ENCODE results near the gene UBXN4.
"Not testable (repeated sequence)": the region's sequence is repeated elsewhere in the genome, so short reads cannot be mapped to it uniquely, and the experiment has no call there.

UBXN4 gene

GRCh38 chr2:135807874-135808273, 66.2 kb downstream of the UBXN4 start:
- DNase-seq (ENCODE audit: low read depth in 2 of 2): not testable (repeated sequence)

- no peak for DNase-seq (ENCODE audit: low read depth in 2 of 2)
Measured at GRCh38 chr2:135812907-135813511, 71.4 kb downstream of the UBXN4 start.

- no peak for DNase-seq (ENCODE audit: low read depth in 2 of 2)
Measured at GRCh38 chr2:135815269-135815668, 73.6 kb downstream of the UBXN4 start.

- no peak for DNase-seq (ENCODE audit: low read depth in 2 of 2)
Measured at GRCh38 chr2:135817466-135817865, 75.8 kb downstream of the UBXN4 start.

DNA sequence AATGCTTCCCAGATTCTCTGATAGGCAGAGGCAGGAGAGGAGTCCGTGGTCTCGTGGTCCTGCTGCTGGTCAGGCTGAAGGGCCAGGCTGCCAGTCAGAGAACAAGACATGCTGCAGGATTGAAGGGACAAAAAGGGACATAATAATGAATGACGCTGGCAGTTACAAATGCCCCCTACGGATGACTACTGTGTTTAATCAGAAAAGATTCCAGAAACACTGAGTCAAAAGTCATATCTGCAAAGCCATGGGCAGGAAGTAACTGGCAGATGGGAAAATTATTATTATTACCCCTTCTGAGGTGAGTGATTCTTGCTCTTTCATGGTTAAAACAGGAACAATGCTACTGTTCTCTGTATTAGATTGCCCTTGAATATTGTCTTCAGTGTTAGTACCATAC, 76.3 kb downstream of the UBXN4 start:
- DNase-seq (ENCODE audit: low read depth in 2 of 2): no peak

- no peak for DNase-seq (ENCODE audit: low read depth in 2 of 2)
Measured at GRCh38 chr2:135818937-135819610, 77.4 kb downstream of the UBXN4 start.

- DNase-seq (ENCODE audit: low read depth in 2 of 2): peak; percentile 66 to 78
Measured at GRCh38 chr2:135820003-135820618, 78.5 kb downstream of the UBXN4 start.

- DNase-seq (ENCODE audit: low read depth in 2 of 2): no peak
Measured at GRCh38 chr2:135821190-135821589, 79.5 kb downstream of the UBXN4 start.

DNA sequence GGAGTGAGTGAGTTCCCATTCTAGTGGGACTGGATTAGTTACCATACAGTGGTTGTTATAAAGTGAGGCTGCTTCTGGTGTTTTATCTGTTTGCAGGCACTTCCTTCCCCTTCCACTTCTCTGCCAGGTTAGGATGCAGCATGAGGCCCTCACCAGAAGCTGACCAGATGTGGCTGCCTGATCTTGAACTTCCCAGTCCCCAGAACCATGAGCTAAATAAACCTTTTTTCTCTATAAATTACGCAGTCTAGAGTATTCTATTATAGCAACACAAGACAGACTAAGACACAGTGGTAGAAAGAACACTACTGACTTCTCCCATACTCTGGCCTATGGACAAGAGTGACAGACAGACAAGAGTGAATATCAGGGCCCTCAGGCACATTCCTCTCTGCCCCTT, 81.2 kb downstream of the UBXN4 start:
- DNase-seq (ENCODE audit: low read depth in 2 of 2): no peak

DNA sequence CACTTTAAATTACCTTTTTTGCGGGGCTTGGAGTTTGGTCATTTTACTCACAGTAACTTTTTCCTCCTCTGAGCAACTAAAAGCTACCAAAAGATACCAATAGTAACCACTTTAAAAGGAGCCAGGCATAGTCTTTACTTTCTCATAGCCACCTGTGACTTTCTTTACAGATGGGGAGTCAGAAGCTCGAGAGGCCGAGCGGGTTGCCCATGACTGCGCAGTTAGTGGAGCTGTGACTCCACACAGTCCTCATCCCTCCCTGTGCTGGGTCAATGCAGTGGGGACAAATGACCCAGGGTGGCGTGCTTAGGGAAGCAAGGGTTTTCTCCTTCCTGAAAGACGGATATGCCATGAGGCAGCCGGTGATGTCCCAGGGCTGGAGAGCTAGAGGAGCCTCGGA, 83.5 kb downstream of the UBXN4 start:
- DNase-seq (ENCODE audit: low read depth in 2 of 2): no peak

GRCh38 chr2:135825550-135826176, 84.0 kb downstream of the UBXN4 start:
- no peak for DNase-seq (ENCODE audit: low read depth in 2 of 2)

DNA sequence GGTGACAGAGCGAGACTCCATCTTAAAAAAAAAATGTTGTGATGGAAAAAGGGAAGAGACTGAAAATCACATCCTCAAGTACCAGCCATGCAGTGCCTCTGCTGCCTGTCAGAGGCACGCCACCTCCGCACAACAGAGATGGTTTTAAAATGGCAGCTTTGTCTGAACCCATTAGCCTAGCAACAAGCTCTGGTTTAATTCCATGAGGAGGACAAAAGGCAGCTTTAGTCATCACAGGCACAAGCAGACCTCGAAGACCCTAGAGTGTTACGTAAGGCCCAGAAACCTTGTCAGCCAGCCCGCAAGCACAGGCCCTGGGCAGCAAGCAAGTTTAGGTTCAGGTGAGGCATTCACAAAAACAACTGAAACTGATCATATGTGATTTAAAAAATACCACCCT, 84.9 kb downstream of the UBXN4 start:
- no peak for DNase-seq (ENCODE audit: low read depth in 2 of 2)

DNA sequence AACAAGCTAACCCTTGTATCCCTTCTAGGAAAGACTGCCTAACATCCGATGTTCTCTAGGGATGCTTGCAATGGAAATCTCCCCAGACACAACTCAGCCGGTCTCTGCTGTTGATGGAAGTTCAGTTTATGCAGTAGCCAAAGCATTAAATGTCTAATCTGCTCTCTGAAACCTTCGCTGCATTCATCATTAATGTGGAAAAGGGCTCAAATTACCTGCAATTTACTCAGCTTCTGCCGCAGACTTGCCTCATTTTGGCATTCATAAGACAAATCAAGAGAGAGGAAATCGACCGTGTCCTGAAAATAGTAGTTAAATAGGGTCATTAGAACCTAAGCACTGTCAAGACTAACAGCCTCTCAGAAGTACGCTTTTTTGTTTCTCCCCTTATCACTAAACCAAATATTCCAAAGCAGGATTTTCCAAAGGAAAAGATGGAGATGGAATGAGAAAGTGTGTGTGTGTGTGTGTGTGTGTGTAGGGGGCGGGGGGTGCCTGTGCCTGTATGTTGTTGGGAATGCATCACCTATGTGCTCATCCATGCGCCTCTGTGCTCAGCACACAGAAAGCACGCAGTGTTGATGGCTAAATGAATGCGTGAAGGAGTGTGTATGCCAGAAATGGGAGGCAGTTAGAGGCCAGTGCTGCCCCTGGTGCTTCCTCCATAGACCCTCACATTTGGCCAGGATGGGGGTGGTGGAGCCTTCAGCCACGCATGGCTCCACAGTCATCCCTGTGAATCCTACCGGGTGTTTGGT, 87.9 kb downstream of the UBXN4 start:
- DNase-seq (ENCODE audit: low read depth in 2 of 2): no peak

- DNase-seq (ENCODE audit: low read depth in 2 of 2): no peak
Measured at GRCh38 chr2:135831180-135831812, 89.6 kb downstream of the UBXN4 start.

- DNase-seq (ENCODE audit: low read depth in 2 of 2): no peak
Measured at GRCh38 chr2:135832891-135833290, 91.2 kb downstream of the UBXN4 start.
